GM18517 (cell line): Measurements from ENCODE around the gene TCFL5.

Source experiments
- ATAC-seq: cut with Tn5 transposase; IDR thresholded peaks from one replicate; pipeline ENCODE4 v1.9.1; 2021; ENCODE audit warnings: mild to moderate bottlenecking, moderate library complexity; ENCODE audit not compliant: unreplicated experiment

The TCFL5 gene

DNA sequence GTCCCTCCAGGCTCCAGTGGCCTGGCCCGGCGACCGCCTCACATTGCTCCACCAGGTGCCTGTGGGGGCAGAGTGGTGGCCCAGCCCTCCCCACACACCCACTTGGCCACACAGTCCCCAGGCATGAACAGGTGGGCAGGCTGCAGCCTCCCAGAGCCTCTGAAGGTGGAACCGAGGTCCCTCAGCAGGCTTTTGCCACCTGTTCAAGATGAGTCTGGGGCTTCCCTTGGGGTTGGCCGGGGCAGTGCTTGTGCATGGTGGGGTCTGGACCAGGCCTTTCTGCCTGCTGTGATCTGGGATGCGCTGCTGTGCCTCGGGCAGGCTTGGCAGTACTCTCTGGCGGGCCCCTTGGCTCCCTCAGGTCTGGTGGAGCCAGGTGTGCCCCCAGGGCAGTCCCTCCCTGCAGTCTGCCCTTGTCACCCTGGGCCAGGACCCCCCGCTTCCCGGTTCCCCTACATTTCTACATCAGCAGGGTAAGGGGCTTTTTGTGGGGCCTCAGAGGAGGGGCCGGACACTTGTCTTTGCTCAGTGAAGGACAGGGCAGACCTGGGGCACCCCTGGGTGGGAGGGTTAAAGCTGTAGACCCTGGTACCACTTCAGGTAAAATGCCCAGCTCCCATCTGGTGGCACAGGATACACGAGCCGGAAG, 47.4 kb downstream of the TCFL5 start:
- ATAC-seq: no peak

- no peak for ATAC-seq
Observed at GRCh38 chr20:62813588-62813987, 48.0 kb downstream of the TCFL5 start.

DNA sequence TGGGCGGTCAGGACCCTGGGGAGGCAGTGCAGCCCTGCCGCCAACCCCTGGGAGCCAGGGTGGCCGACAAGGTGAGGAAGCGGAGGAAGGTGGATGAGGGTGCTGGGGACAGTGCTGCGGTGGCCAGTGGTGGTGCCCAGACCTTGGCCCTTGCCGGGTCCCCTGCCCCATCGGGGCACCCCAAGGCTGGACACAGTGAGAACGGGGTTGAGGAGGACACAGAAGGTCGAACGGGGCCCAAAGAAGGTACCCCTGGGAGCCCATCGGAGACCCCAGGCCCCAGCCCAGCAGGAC, 48.8 kb downstream of the TCFL5 start:
- ATAC-seq: no peak

DNA sequence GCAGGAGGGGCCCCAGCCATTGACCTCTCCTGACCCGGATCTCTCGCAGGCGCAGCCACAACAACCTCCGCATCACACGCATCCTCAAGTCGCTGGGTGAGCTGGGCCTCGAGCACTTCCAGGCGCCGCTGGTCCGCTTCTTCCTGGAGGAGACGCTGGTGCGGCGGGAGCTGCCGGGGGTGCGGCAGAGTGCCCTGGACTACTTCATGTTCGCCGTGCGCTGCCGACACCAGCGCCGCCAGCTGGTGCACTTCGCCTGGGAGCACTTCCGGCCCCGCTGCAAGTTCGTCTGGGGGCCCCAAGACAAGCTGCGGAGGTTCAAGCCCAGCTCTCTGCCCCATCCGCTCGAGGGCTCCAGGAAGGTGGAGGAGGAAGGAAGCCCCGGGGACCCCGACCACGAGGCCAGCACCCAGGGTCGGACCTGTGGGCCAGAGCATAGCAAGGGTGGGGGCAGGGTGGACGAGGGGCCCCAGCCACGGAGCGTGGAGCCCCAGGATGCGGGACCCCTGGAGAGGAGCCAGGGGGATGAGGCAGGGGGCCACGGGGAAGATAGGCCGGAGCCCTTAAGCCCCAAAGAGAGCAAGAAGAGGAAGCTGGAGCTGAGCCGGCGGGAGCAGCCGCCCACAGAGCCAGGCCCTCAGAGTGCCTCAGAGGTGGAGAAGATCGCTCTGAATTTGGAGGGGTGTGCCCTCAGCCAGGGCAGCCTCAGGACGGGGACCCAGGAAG, 49.3 kb downstream of the TCFL5 start:
- no peak for ATAC-seq

- no peak for ATAC-seq
Observed at GRCh38 chr20:62811720-62812119, 49.9 kb downstream of the TCFL5 start.

DNA sequence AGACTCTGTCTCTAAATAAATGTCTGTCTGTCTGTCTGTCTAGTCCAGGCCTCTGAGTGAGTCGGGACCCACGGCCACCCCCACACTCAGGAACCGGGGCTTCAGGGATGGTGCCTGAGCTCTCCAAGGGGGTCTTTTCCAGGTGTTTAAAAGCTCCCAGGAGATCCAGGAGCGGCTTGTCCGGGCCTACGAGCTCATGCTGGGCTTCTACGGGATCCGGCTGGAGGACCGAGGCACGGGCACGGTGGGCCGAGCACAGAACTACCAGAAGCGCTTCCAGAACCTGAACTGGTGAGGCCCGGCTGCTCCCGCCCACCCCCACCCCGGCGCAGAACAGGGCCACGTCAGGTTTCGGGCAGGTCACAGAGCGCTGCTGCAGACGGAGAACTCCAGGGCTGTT, 50.3 kb downstream of the TCFL5 start:
- ATAC-seq: no peak

GRCh38 chr20:62809530-62810428, 51.8 kb downstream of the TCFL5 start:
- no peak for ATAC-seq

- no peak for ATAC-seq
Observed at GRCh38 chr20:62808211-62808865, 53.3 kb downstream of the TCFL5 start.

DNA sequence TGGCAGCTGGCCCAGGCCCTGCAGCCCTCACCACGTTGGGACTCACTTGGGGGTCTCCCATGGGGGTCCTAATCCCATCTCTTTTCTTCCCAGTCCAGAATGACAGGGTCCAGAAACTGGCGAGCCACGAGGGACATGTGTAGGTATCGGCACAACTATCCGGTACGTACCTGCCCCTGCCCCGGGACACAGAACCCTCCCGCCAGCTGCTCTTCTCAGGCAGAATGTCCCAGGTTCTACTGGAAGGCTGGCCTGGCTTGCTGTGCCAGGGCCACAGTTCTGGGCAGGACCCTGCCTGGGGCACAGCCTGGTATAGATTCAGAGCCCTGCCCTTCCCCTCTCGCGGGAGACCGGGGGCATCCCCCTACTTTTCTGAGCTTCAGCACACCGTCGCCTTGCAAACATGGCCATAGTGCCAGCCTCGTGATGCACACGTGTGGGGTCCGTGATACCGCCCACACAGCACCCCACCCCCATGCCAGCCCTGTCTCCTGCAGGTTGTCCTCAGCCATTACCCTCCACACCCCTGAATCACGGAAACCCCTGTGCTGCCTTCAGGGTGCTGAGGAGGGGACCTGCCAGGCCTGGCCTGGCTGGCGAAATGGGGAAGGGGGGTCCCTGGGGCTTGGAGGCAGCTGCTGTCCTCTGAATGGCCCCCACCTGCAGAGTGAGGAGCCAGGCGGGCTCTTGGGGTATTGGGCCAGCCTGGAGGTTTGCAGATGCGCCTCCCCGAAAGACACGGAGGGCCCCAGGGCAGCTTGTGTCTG, 54.0 kb downstream of the TCFL5 start:
- no peak for ATAC-seq

DNA sequence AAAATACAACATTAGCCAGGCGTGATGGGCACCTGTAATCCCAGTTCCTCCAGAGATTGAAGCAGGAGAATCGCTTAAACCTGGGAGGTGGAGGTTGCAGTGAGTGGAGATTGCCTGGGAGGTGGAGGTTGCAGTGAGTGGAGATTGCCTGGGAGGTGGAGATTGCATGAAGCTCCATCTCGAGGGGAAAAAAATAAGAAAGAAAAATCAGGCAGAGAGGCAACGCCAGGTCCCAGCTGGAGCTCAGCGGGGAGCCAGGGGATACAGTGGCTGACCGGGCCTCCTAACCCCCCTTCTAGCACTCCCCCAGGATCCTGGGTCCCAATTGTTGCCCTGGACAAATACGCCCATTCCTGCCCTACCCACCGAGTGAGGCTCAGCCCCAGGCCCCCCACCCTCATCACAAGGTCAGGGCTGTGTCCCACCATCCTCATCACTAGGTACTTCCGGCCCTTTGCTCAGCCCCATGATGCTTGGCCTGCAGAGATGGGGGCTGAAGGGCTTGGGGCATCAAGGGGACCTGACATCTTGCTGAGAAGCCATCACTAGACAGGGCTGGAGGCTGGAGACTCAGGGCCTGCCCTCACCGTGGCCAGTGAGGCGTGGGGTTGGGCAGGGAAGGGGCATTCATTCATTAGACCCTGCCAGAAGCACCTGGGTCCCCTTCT, 55.1 kb downstream of the TCFL5 start:
- no peak for ATAC-seq

DNA sequence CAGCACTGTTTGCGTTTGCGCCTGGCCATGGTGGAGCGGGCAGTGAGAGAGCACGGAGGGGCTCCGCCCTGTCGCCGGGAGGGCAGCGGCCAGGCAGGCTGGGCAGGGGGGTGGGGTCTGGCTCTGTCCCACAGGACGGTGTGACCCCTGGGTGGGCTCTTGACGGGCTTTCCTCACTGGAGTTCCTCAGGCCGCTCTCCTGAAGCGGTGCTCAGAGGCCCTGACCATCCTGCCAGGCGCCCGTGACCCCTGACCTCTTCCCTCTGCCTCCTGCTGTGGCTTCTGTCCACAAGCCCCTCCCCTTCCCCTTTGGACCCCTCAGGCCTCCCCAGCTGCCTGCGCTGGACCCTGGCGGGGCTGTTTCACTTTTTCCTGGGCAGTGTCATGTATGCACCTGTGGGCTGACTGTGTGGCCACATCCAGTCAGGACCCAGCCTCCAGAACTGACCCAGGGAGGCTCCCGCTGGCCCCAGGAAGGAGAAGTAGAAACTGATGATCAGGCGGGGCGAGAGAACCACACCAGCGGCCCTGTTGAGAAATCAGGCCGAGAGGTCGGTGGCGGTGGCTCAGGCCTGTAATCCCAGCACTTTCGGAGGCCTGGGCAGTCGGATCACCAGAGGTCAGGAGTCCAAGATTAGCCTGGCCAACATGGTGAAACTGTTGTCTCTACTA, 55.8 kb downstream of the TCFL5 start:
- ATAC-seq: no peak

- no peak for ATAC-seq
Observed at GRCh38 chr20:62805155-62805710, 56.4 kb downstream of the TCFL5 start.

- no peak for ATAC-seq
Observed at GRCh38 chr20:62804627-62805154, 56.9 kb downstream of the TCFL5 start, which contains the start of gene OGFR. TSS of gene OGFR (plus strand) at chr20:62804835. CDS start at chr20:62804860, 25 bp downstream.

GRCh38 chr20:62804021-62804626, 57.5 kb downstream of the TCFL5 start:
- ATAC-seq: no peak

GRCh38 chr20:62802026-62802712, 59.5 kb downstream of the TCFL5 start:
- no peak for ATAC-seq

DNA sequence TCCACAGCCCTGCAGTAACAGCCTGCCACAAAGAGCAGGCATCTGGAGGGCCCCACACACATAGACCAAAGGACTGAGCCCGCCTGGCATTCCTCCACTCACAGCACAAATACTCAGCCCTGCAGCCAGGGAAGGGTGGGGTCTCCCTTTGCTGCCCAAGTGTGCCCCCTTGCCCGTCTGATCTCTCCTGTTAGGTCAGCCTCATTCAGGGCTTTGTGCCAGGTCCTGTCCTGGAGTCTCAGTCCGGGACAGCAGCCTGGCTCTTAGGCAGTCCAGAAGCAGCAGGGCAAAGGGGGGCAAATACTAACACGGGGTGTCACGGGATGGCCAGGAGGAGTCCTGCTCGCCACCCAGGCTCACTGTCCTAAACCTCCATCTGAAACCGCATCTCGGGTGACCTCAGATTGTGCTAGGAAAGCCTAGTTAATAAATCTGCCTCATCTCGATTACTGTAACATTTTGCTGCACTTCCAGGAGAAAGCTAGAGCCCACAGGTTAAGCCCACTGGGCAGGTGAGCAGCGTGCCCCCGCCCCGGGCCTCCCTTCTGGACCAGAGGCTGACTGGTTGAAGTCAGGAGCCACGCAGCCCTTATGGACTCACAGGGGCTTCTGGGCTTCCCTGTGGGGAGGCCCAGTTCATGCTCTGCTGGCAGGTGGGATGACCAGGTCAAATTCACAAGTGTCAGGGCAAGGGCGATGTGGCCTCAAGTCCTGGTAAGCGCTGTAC, 60.2 kb downstream of the TCFL5 start:
- no peak for ATAC-seq
